ENCODE measurements around the gene KIF7. TPM values are rescaled to one million over a fixed set of nuclear protein-coding genes. Genes with fewer than 3 reads are reported as not detected.

The KIF7 gene
- total RNA-seq, 1 donor from 2014 or later: 9.3 TPM

DNA sequence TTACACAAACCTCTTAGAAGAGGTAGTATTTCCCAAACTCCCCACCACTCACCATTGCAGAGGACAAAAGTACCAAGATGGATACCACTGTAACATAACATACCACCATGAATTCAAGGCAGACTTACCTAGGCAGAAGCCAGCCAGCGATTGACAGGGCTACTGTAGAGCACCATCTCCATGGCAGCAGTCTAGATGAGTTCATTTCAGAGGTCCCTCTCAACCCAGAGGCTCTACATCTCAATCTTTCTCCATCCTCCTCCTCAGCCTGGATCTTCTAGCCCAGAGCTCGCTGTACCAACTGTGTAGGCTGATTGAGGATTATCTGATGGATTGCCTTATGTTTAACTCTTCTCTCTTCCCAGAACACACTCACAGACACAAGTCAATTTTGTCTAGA, 25.9 kb upstream of the KIF7 start:
- Mint-ChIP-seq H3K4me3 (ENCODE audit: unreplicated experiment) (no peak overlapping the region), H3K4me1 (ENCODE audit: low read depth, unreplicated experiment) (no peaks in the 10 kb centered on the region), H3K36me3 (ENCODE audit: unreplicated experiment) (no peaks in the 10 kb centered on the region), H3K27me3 (ENCODE audit: unreplicated experiment) (no peaks in the 10 kb centered on the region), H3K27ac (ENCODE audit: unreplicated experiment) (no peak overlapping the region), H3K9me3 (ENCODE audit: unreplicated experiment) (no peaks in the 10 kb centered on the region)
- TF ChIP-seq, protein P1, sequence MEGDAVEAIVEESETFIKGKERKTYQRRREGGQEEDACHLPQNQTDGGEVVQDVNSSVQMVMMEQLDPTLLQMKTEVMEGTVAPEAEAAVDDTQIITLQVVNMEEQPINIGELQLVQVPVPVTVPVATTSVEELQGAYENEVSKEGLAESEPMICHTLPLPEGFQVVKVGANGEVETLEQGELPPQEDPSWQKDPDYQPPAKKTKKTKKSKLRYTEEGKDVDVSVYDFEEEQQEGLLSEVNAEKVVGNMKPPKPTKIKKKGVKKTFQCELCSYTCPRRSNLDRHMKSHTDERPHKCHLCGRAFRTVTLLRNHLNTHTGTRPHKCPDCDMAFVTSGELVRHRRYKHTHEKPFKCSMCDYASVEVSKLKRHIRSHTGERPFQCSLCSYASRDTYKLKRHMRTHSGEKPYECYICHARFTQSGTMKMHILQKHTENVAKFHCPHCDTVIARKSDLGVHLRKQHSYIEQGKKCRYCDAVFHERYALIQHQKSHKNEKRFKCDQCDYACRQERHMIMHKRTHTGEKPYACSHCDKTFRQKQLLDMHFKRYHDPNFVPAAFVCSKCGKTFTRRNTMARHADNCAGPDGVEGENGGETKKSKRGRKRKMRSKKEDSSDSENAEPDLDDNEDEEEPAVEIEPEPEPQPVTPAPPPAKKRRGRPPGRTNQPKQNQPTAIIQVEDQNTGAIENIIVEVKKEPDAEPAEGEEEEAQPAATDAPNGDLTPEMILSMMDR (IDR thresholded peaks at IDR 0.05; ENCODE audit: partially characterized antibody, unreplicated experiment): no peak
- no peak for DNase-seq

DNA sequence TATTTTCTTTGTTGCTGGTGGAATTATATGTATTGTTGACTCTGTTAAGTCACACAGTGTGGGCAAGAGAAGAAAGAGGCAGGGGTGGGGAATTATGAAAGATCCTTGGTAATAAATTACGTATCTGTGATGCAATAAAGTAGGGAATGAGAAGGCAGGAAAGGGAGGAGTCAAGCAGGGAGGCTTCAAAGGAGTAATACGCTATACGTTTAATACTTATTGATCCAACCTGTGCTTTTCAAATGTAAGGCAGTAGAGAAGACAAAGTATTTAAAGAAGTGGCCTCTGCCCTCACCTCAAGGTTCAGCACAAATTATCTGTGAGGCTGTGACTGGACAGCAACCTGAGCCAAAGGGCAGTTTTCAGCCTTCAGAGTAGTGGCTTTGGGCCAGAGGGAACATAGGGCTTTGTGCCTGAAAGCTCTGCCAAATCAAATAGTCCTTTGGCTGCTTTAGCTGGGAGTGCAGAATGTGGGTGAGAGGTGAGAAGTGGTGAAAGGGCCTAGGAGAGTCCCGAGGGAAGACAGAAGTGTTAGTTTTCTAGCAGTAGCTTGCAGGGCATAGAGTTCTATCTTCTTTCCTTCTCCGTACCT, 25.1 kb upstream of the KIF7 start:
- Mint-ChIP-seq H3K27ac (ENCODE audit: unreplicated experiment) (no peak overlapping the region), H3K4me3 (ENCODE audit: unreplicated experiment) (no peak overlapping the region), H3K27me3 (ENCODE audit: unreplicated experiment) (no peaks in the 10 kb centered on the region), H3K36me3 (ENCODE audit: unreplicated experiment) (no peaks in the 10 kb centered on the region), H3K9me3 (ENCODE audit: unreplicated experiment) (no peaks in the 10 kb centered on the region), H3K4me1 (ENCODE audit: low read depth, unreplicated experiment) (no peaks in the 10 kb centered on the region)
- TF ChIP-seq, protein P1 (IDR thresholded peaks at IDR 0.05; ENCODE audit: partially characterized antibody, unreplicated experiment): no peak
- no peak for DNase-seq

DNA sequence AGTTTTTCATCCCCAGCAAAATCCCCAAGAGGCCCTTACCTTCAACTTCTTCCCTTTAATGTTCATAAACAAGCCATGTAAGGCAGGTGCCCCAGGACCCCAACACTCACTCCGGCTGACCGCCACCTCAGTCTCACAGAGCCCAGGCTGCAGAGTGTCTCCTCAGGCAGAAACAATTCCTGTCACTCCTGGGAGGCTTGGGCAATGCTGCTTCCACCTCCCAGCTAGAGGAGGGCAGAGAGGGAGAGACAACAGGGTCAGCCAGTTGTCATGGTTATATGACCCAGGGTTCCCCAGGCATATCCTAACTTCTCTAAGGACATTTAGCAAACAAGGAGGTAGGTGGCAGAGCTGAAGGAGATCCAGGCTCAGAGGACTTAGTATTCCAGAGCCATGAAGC, 23.9 kb upstream of the KIF7 start, which contains the start of gene PLIN1:
TSS of gene PLIN1 (minus strand) at position 156 of the 400 bp plus-strand sequence. CDS start 1,878 bp downstream, outside the sequence.
- Mint-ChIP-seq H3K4me3 (ENCODE audit: unreplicated experiment) (no peak within 1 kb of the TSS), H3K27ac (ENCODE audit: unreplicated experiment) (no peak within 1 kb of the TSS), H3K36me3 (ENCODE audit: unreplicated experiment) (no peaks in the 10 kb centered on the region), H3K9me3 (ENCODE audit: unreplicated experiment) (no peaks in the 10 kb centered on the region), H3K27me3 (ENCODE audit: unreplicated experiment) (peaks cover 2% of the 10 kb centered on the region), H3K4me1 (ENCODE audit: low read depth, unreplicated experiment) (no peaks in the 10 kb centered on the region)
- DNase-seq: no peak
- TF ChIP-seq, protein P1 (IDR thresholded peaks at IDR 0.05; ENCODE audit: partially characterized antibody, unreplicated experiment): no peak

DNA sequence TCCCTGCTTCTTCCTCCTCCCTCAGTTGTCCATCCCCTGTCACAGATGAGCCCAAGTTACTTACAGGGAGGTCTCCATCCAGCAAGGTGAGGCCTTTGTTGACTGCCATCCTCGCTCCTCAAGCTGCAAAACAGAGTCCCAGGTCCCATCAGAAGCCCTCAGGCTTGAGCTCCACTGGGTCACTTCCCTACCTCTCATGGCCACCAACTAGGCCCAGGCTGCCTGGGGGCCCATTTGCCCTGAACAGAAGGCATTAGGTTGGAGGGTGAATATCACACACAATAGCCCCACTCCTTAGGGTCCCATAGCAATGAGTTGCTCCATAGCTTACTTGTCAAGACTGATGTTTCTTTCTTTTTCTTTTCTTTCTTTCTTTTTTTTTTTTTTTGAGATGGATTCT, 22.1 kb upstream of the KIF7 start:
- Mint-ChIP-seq H3K9me3 (ENCODE audit: unreplicated experiment) (peaks cover 3% of the 10 kb centered on the region), H3K27ac (ENCODE audit: unreplicated experiment) (no peak overlapping the region), H3K36me3 (ENCODE audit: unreplicated experiment) (no peaks in the 10 kb centered on the region), H3K4me1 (ENCODE audit: low read depth, unreplicated experiment) (peaks cover 4% of the 10 kb centered on the region), H3K4me3 (ENCODE audit: unreplicated experiment) (no peak overlapping the region), H3K27me3 (ENCODE audit: unreplicated experiment) (peaks cover 6% of the 10 kb centered on the region)
- TF ChIP-seq, protein P1 (IDR thresholded peaks at IDR 0.05; ENCODE audit: partially characterized antibody, unreplicated experiment): no peak
- DNase-seq: no peak

DNA sequence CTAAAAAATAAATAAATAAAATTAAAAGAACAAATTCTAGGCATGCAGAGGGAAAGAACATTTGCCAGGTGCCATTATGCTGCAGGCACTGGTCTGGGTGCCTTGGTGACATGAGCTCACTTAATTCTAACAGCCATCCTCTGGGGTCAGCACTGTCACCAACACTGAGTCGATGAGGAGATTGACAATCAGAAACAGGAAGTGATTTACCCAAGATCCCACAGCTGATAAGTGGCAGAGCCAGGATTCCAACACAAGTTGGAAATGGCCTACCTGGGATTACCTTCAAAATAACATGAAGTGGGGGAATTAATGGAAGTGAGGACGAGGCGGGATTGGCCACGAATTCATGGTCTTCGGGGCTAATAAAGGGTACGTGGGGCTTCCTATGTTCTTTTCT, 20.3 kb upstream of the KIF7 start:
- Mint-ChIP-seq H3K4me3 (ENCODE audit: unreplicated experiment) (no peak overlapping the region), H3K9me3 (ENCODE audit: unreplicated experiment) (peaks cover 3% of the 10 kb centered on the region), H3K27me3 (ENCODE audit: unreplicated experiment) (peaks cover 6% of the 10 kb centered on the region), H3K36me3 (ENCODE audit: unreplicated experiment) (no peaks in the 10 kb centered on the region), H3K27ac (ENCODE audit: unreplicated experiment) (no peak overlapping the region), H3K4me1 (ENCODE audit: low read depth, unreplicated experiment) (peaks cover 4% of the 10 kb centered on the region)
- no peak for DNase-seq
- TF ChIP-seq, protein P1 (IDR thresholded peaks at IDR 0.05; ENCODE audit: partially characterized antibody, unreplicated experiment): no peak

Measured in glutamatergic neuron (in vitro differentiated cells).